HG03575 (cell line): ENCODE measurements around the gene MANF.

Experiments
- ATAC-seq: cut with Tn5 transposase; IDR thresholded peaks from one replicate; pipeline ENCODE4 v1.9.1; 2021; ENCODE audit not compliant: unreplicated experiment, insufficient number of reproducible peaks, low FRiP score; ENCODE audit errors: extremely low read depth

Gene MANF

GRCh38 chr3:51384726-51385473 is at the start of gene MANF:
TSS of gene MANF (plus strand) at chr3:51385291. CDS start at chr3:51385343, 52 bp downstream.
- peak; percentile 71 for ATAC-seq

DNA sequence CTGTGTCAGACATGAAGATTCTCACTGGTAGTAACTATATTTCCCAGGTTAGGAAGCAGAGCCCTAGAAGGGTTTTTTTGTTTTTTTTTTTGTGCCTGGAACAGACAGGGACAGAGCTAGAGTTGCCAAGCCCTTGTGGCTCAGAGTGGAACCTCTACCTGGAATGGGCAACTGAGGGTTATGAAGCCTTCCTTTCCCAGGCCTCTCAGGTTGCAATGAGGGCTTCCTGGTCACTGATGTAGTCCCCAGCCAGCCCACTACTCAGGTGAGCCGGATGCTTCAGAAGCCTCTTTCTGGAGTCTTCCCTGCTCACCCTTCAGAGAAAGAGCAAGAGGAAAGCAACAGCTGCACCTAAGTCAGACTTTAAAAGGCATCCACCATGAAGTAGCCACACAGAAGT is 48.8 kb upstream of the MANF start:
- no peak for ATAC-seq

DNA sequence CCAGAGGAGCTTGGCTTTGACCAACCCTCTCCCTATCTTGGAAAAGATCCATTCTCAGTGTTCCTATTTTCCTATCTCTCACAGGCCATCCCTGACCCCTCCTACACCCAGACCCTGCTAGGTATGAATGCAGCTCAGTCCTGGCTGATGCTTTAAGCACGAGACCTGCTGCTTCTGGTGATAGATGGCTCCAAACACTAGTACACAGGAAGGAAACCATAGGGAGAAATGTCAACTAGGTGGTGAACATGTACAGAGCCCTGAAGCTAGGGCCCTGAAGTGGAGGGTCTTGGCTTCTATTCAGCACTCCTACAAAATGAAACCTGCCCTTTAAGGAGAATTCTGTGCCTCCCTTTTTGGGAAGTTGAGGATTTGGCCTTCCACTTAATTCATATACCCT is 47.4 kb upstream of the MANF start:
- no peak for ATAC-seq

GRCh38 chr3:51338632-51339031 is 46.5 kb upstream of the MANF start:
- ATAC-seq, result no peak

DNA sequence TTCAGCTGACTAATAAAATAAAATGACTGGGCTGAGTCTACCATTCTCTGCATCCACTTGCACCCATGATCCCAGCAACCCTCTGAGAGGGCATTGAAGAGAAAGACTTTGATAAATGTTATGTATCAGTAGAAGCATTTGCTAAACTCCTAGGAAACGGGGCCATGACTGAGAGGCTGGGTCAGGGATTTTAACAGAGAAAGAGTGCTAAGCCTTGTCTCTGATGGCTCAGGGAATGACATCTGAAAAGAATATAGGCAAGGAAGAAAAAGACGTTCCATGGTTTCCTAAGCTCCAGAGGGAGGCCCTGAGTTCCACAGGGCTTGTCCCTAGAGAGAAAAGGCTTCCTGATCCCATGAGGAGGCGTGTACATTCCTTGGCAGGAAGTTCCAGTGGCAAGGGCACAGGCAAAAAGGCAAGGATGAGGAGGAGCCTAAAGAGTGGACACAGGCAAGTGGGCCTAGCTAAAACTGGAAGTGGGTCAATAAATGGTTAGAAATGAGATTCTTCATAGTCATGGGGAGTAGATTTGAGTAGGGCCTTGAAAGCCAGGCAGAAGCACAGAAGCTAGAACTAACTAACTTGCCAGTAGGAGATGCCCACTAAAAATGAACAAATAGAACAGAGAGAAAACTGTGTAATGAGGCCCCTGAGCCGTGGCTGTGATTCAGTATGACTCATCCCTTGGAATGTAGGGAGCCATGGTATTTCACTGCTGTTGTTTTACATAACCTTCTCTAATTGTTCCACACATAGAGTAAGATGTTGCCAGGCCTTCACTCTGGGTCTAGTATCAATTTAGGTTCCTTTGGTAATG is 44.9 kb upstream of the MANF start:
- ATAC-seq, result no peak

DNA sequence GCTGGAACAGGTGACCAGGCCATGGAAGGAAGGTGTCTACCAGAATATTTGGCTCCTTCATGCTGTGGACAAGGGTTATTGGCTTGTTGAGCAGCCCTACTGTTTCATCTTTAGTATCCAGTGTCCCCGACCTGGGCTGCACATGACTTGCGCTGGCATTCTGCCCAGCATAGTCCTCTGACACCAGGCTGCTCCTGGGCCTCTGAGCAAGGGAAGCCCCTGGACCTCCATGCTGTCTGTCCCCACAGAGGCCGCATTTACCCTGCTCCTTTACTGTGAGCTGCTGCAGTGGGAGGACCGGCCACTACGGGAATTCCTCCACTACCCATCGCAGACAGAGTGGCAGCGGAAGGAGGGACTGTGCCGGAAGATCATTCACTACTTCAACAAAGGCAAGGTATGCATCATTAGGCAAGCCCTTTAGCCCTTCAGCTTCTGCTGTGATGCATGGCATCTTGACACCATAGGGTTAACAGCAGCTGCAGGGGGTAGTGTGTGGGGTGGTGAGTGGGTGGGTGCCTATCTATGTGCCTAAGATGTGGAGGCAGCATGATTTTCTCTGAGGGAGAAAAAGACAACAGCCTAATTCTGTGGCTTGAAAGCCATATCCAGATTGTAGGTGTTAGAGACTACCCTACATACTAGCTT is 44.0 kb upstream of the MANF start:
- ATAC-seq, result no peak

DNA sequence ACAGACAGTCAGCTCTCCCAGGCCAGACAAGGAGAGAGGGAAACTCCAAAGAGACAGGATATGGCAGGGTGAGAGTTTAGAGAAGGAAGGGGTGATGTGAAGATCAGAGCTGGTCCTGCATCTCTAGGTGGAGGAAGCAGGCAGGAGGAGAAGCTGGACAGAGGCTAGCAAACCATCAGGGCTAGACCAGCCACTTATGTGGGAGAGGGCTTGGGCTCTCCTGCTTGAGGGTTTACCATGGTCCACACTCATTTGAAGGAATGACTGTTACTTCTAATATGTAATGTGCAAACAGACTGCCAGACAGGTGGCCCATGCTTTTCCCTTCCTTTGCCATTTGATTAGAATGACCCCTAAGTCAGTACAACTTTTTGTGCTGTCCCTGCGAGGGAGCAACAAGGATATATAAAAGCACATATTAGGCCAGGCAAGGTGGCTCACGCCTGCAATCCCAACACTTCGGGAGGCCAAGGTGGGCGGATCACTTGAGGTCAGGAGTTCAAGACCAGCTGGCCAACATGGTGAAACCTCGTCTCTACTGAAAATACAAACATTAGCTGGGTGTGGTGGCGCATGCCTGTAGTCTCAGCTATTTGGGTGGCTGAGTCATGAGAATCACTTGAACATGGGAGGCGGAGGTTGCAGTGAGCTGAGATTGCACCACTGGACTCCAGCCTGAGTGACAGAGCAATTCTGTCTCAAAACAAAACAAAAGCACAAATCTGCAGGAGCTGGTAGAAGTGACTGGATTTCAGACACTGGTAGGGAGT is 41.0 kb upstream of the MANF start:
- no peak for ATAC-seq

DNA sequence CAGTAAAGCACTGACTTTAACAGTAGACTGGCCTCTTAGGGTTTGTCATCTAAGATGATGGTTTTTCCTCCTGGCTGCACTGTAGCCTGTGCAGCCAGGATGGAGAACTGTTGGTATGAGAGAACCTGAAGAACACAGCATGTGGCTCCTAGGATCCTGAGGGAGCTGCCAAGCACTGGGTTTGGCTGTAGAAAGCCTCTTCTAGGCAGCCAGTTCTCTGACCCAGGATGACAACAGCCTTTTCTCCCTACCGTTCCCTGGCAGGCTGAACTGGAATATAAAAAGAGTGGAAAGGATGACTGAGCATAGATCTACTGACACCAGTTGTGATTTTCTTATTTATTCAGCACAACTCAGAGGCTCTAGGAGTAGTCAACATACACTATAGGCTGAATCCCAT is 34.3 kb upstream of the MANF start:
- no peak for ATAC-seq

DNA sequence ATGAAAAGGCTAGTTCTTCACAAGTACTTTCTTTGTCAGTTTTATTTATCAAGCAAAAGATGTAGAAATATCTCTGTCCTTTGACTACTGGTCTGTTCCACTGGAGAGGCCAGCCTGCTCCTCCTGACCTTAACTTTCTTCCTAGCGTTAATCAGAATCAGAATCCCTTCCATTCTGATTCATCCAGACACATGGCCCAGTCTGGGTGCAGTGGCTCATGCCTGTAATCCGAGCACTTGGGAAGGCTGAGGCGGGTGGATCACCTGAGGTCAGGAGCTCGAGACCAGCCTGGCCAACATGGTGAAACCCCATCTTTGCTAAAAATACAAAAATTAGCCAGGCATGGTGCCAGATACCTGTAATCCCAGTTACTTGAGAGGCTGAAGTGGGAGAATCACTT is 32.0 kb upstream of the MANF start:
- ATAC-seq, result no peak

- ATAC-seq, result no peak
Measured at GRCh38 chr3:51353691-51354090, 31.4 kb upstream of the MANF start.

- ATAC-seq, result no peak
Measured at GRCh38 chr3:51354172-51354571, 30.9 kb upstream of the MANF start.

GRCh38 chr3:51354731-51355615 is 30.1 kb upstream of the MANF start:
- no peak for ATAC-seq

DNA sequence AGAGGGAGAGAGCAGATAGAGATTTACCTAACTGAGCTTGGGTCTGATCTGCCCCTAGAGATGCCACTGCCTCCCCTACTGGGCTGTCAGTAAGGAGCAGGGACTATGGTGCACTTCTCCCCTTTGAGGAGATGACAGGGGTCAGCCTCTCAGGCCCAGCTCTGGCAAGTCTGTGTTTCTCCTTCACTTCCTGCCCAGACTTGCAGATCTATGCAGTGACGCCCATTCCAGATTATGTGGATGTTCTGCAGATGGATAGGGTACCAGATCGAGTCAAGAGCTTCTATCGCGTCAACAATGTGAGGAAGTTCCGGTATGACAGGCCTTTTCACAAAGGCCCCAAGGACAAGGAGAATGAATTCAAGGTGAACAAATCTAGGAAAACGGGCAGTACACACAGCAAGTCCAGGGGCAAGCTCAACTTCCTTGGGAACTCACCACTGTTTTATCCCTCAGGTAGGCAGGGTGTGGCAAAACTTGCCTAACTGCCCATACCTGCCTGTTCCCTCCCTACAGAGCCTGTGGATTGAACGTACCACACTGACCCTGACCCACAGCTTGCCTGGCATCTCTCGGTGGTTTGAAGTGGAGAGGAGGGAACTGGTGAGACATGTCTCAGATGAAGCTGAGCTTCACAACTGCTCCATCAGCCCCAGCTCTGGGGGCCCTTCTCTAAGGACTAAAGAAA is 29.1 kb upstream of the MANF start:
- no peak for ATAC-seq

DNA sequence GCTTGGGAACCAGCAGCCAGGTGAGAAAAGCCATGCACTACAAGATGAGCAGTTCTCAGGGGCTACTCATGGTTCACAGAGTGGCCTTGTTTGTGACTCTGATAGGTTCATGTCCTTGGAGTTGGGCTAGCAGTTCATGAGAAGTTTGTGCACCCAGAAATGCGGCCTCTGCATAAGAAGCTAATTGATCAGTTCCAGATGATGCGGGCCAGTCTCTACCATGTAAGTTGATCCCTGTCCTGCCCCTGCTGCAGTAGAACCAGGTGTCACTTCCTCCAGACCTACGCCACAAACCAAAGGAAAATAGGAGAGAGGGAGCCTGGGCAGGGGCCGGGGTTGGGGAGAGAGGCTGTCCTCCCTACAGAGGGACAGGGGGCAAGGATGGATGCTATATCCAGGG is 27.2 kb upstream of the MANF start:
- ATAC-seq, result no peak

GRCh38 chr3:51358981-51359380 is 26.1 kb upstream of the MANF start:
- no peak for ATAC-seq

GRCh38 chr3:51360806-51361205 is 24.3 kb upstream of the MANF start:
- no peak for ATAC-seq

DNA sequence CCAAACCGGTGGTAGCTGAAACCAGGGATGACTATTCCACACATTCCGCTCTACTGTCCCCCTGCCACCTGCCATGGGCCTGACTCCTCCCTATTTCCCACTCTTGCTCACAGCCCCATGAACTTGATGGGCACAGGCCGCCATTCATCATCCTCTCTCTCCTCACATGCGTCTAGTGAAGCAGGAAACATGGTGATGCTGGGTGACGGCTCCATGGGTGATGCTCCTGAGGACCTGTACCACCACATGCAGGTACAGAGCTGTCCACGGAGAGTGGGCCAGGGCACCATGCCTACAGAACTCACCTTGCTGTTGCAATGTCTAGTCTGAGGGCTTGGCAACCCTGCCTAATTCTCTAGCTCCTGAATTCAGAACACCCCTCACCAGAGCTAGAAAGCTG is 23.3 kb upstream of the MANF start:
- no peak for ATAC-seq

- ATAC-seq, result no peak
Measured at GRCh38 chr3:51362476-51362875, 22.6 kb upstream of the MANF start.
